GM18907 (cell line): ENCODE results near the gene NT5E.
"Not testable (repeated sequence)": the region's sequence is repeated elsewhere in the genome, so short reads cannot be mapped to it uniquely, and the experiment has no call there.

Experiments used
- ATAC-seq: cut with Tn5 transposase; IDR thresholded peaks from one replicate; pipeline ENCODE4 v1.9.1; 2021; ENCODE audit warnings: mild to moderate bottlenecking, moderate library complexity; ENCODE audit not compliant: unreplicated experiment

NT5E gene

GRCh38 chr6:85484948-85485347 lies 35.1 kb downstream of the NT5E start:
- no peak for ATAC-seq

GRCh38 chr6:85490516-85491248 lies 40.8 kb downstream of the NT5E start:
- no peak for ATAC-seq

- no peak for ATAC-seq
Measured at GRCh38 chr6:85493389-85493788, 43.5 kb downstream of the NT5E start.

GRCh38 chr6:85494547-85495536 lies 45.0 kb downstream of the NT5E start:
- no peak for ATAC-seq

GRCh38 chr6:85496009-85496579 lies 46.2 kb downstream of the NT5E start:
- no peak for ATAC-seq

GRCh38 chr6:85496856-85497255 lies 47.0 kb downstream of the NT5E start:
- ATAC-seq: no peak

- no peak for ATAC-seq
Measured at GRCh38 chr6:85498596-85499258, 48.8 kb downstream of the NT5E start.

GRCh38 chr6:85506441-85507093 lies 56.7 kb downstream of the NT5E start:
- ATAC-seq: no peak

GRCh38 chr6:85516168-85516567 lies 66.3 kb downstream of the NT5E start:
- ATAC-seq: no peak

GRCh38 chr6:85524281-85524680 lies 74.4 kb downstream of the NT5E start:
- not testable (repeated sequence) for ATAC-seq

- ATAC-seq: no peak
Measured at GRCh38 chr6:85537055-85537494, 87.2 kb downstream of the NT5E start.

- no peak for ATAC-seq
Measured at GRCh38 chr6:85544776-85545175, 94.9 kb downstream of the NT5E start.
